IMR-90 (cell line): Measurements from ENCODE around the gene PITRM1. TPM values are rescaled to one million over a fixed set of nuclear protein-coding genes. Genes with fewer than 3 reads are reported as not detected.

ENCODE experiments used
- ATAC-seq: fragments of 200-7000 bp; cut with Tn5 transposase; 2 replicates; pipeline ENCODE4 v1.9.1; 2020; ENCODE audit warnings: low read depth, mild to moderate bottlenecking, moderate library complexity
- BruUV-seq: library from RNA; stranded (reverse); fragments of 400-500 nt; replicated peaks from 2 replicates; lab custom pipeline; 2021; lab: Mats Ljungman, UMichigan
- CTCF ChIA-PET: fragments of 300-600 bp; formaldehyde crosslinking; extraction: SDS; loops from one replicate; lab custom pipeline; 2021; ENCODE audit warnings: antibody characterized with exemption; lab: Yijun Ruan, JAX
- POLR2A ChIA-PET: fragments of 300-600 bp; sonication (Branson Sonifier 250); formaldehyde crosslinking; loops from one replicate; lab custom pipeline; 2022; ENCODE audit warnings: antibody characterized with exemption; ENCODE audit not compliant: unreplicated experiment; lab: Charles Lee
- DNase-seq: peaks from one replicate; pipeline ENCODE4 v3.0.0; 2013
- H2AFZ ChIP-seq: replicated peaks from 2 replicates; pipeline ENCODE3; 2013; ENCODE audit warnings: low read length, mild to moderate bottlenecking; ENCODE audit not compliant: poor library complexity
- H2AK5ac ChIP-seq: 2 replicates; pipeline ENCODE4 v1.6.1; 2013; ENCODE audit warnings: low read depth, low read length, inconsistent platforms
- H2AK9ac ChIP-seq: replicated peaks from 2 replicates; pipeline ENCODE3; 2013; ENCODE audit warnings: mild to moderate bottlenecking, low read depth, low read length, moderate library complexity; ENCODE audit not compliant: poor library complexity
- H2BK120ac ChIP-seq: 2 replicates; pipeline ENCODE4 v1.6.1; 2013; ENCODE audit warnings: low read depth, low read length, inconsistent platforms
- H2BK15ac ChIP-seq: 3 replicates; pipeline ENCODE4 v1.6.1; 2013; ENCODE audit warnings: low read depth, low read length, inconsistent platforms
- H2BK20ac ChIP-seq: 2 replicates; pipeline ENCODE4 v1.6.1; 2013; ENCODE audit warnings: low read depth, mild to moderate bottlenecking, inconsistent platforms, low read length, moderate library complexity
- H2BK5ac ChIP-seq: 2 replicates; pipeline ENCODE4 v1.6.1; 2013; ENCODE audit warnings: mild to moderate bottlenecking, low read depth, low read length, inconsistent platforms; ENCODE audit not compliant: poor library complexity, severe bottlenecking
- H3K14ac ChIP-seq: replicated peaks from 2 replicates; pipeline ENCODE4 v1.6.1; 2013; ENCODE audit warnings: low read depth, low read length, inconsistent platforms
- H3K18ac ChIP-seq: 2 replicates; pipeline ENCODE4 v1.6.1; 2013; ENCODE audit warnings: low read depth, low read length, control low read depth
- H3K23ac ChIP-seq: 2 replicates; pipeline ENCODE4 v1.6.1; 2013; ENCODE audit warnings: low read depth, low read length, inconsistent platforms
- H3K27ac ChIP-seq: 2 replicates; pipeline ENCODE4 v1.5.1; 2013; ENCODE audit warnings: mild to moderate bottlenecking, control low read depth, low read length; ENCODE audit not compliant: insufficient read depth
- H3K27me3 ChIP-seq: 2 replicates; pipeline ENCODE4 v1.6.1; 2013; ENCODE audit warnings: low read length; ENCODE audit not compliant: control insufficient read depth, insufficient read depth
- H3K36me3 ChIP-seq: 2 replicates; pipeline ENCODE4 v1.6.1; 2013; ENCODE audit warnings: low read length, mixed read lengths; ENCODE audit not compliant: control insufficient read depth, insufficient read depth
- H3K4ac ChIP-seq: 2 replicates; pipeline ENCODE4 v1.6.1; 2013; ENCODE audit warnings: low read depth, low read length, inconsistent platforms
- H3K4me1 ChIP-seq: 2 replicates; pipeline ENCODE4 v1.6.1; 2013; ENCODE audit warnings: low read length, mixed read lengths; ENCODE audit not compliant: control insufficient read depth, insufficient read depth
- H3K4me2 ChIP-seq: 2 replicates; pipeline ENCODE4 v1.6.1; 2013; ENCODE audit warnings: low read depth, mild to moderate bottlenecking, control low read depth, low read length, moderate library complexity
- H3K4me3 ChIP-seq: 2 replicates; pipeline ENCODE4 v1.5.1; 2013; ENCODE audit warnings: low read depth, mild to moderate bottlenecking, control low read depth, low read length, moderate library complexity; ENCODE audit not compliant: insufficient read depth
- H3K56ac ChIP-seq: 2 replicates; pipeline ENCODE4 v1.6.1; 2013; ENCODE audit warnings: low read length, inconsistent platforms; ENCODE audit not compliant: insufficient read depth; ENCODE audit errors: extremely low read depth
- H3K79me1 ChIP-seq, 2 experiments: 2 replicates each; pipeline ENCODE4 v1.6.1; 2013; ENCODE audit warnings: low read length in 2 of 2, inconsistent platforms in 1 of 2, low read depth in 1 of 2
- H3K9ac ChIP-seq: 2 replicates; pipeline ENCODE4 v1.6.1; 2013; ENCODE audit warnings: low read depth, low read length, control low read depth
- H3K9me1 ChIP-seq: 2 replicates; pipeline ENCODE4 v1.6.1; 2013; ENCODE audit warnings: low read length, inconsistent platforms; ENCODE audit not compliant: insufficient read depth
- H3K9me3 ChIP-seq: 2 replicates; pipeline ENCODE4 v1.6.1; 2013; ENCODE audit warnings: low read length; ENCODE audit not compliant: control insufficient read depth, insufficient read depth
- H4K20me1 ChIP-seq: 2 replicates; pipeline ENCODE4 v1.6.1; 2013; ENCODE audit warnings: low read length, inconsistent platforms; ENCODE audit not compliant: insufficient read depth
- H4K5ac ChIP-seq: 2 replicates; pipeline ENCODE4 v1.6.1; 2013; ENCODE audit warnings: mild to moderate bottlenecking, low read depth, low read length, control low read depth
- H4K8ac ChIP-seq, 2 experiments: 2 replicates each; pipeline ENCODE4 v1.6.1; 2013; ENCODE audit warnings: low read depth in 2 of 2, low read length in 2 of 2, control low read depth in 1 of 2, inconsistent platforms in 1 of 2
- H4K91ac ChIP-seq: 2 replicates; pipeline ENCODE4 v1.6.1; 2013; ENCODE audit warnings: low read depth, low read length, inconsistent platforms; ENCODE audit not compliant: insufficient read depth
- BHLHE40 ChIP-seq: fragments of 150-350 bp; IDR thresholded peaks from 2 replicates; pipeline ENCODE4 v1.6.1; 2016; ENCODE audit warnings: mild to moderate bottlenecking, low read depth, low read length
- CEBPB ChIP-seq: IDR thresholded peaks from 2 replicates; pipeline ENCODE4 v1.6.1; 2012; ENCODE audit warnings: low read depth, low read length, improper control_type of control experiment
- CHD1 ChIP-seq: IDR thresholded peaks from 2 replicates; pipeline ENCODE4 v1.6.1; 2012; ENCODE audit warnings: low read depth, low read length, improper control_type of control experiment
- CTCF ChIP-seq: conservative IDR thresholded peaks from 2 replicates; pipeline ENCODE4 v1.5.1; 2012; ENCODE audit warnings: mild to moderate bottlenecking, low read depth, low read length, improper control_type of control experiment
- FOS ChIP-seq: fragments of 150-350 bp; IDR thresholded peaks from 2 replicates; pipeline ENCODE4 v1.6.1; 2016; ENCODE audit warnings: low read depth, low read length
- MAFK ChIP-seq: IDR thresholded peaks from 2 replicates; pipeline ENCODE4 v1.6.1; 2012; ENCODE audit warnings: low read depth, low read length, improper control_type of control experiment
- MAZ ChIP-seq: IDR thresholded peaks from 2 replicates; pipeline ENCODE4 v1.6.1; 2012; ENCODE audit warnings: low read depth, mild to moderate bottlenecking, low read length, improper control_type of control experiment, moderate library complexity, borderline replicate concordance
- MXI1 ChIP-seq: IDR thresholded peaks from 2 replicates; pipeline ENCODE4 v1.6.1; 2012; ENCODE audit warnings: low read depth, mild to moderate bottlenecking, low read length, moderate library complexity, borderline replicate concordance
- NFE2L2 ChIP-seq: fragments of 150-350 bp; IDR thresholded peaks from 2 replicates; pipeline ENCODE4 v1.6.1; 2016; ENCODE audit warnings: low read depth, mild to moderate bottlenecking, low read length
- POLR2A ChIP-seq: IDR thresholded peaks from 2 replicates; pipeline ENCODE4 v1.6.1; 2012; ENCODE audit warnings: mild to moderate bottlenecking, low read depth, low read length
- RAD21 ChIP-seq: IDR thresholded peaks from 2 replicates; pipeline ENCODE4 v1.6.1; 2012; ENCODE audit warnings: low read length, improper control_type of control experiment
- RCOR1 ChIP-seq: IDR thresholded peaks from 2 replicates; pipeline ENCODE4 v1.6.1; 2012; ENCODE audit warnings: mild to moderate bottlenecking, low read length, improper control_type of control experiment; ENCODE audit not compliant: insufficient replicate concordance
- RFX5 ChIP-seq: IDR thresholded peaks from 2 replicates; pipeline ENCODE4 v1.8.0; 2012; ENCODE audit warnings: low read depth, mild to moderate bottlenecking, low read length, moderate library complexity
- SMC3 ChIP-seq: fragments of 150-350 bp; IDR thresholded peaks from 2 replicates; pipeline ENCODE4 v1.6.1; 2016; ENCODE audit warnings: low read depth, mild to moderate bottlenecking, antibody characterized with exemption, low read length, moderate library complexity
- USF2 ChIP-seq: fragments of 150-350 bp; IDR thresholded peaks from 2 replicates; pipeline ENCODE4 v1.6.1; 2017; ENCODE audit warnings: mild to moderate bottlenecking, antibody characterized with exemption, low read length, low read depth
- WGBS, 2 experiments: methylation state at CpG; one replicate each; pipeline versions ENCODE4 v1.1.5 to v1.1.7; 2013; ENCODE audit warnings: missing lambda C conversion rate in 2 of 2; ENCODE audit not compliant: insufficient read length in 1 of 2; ENCODE audit errors: extremely low coverage in 2 of 2; 5-methylcytosine and 5-hydroxymethylcytosine counted together
- dilution Hi-C: fragments of 300-500 bp; cut with HindIII; formaldehyde crosslinking; loops from one replicate; pipeline ENCODE4 v1.14.3; 2018; ENCODE audit warnings: low sequenced_read_pairs; ENCODE audit not compliant: unreplicated experiment
- in situ Hi-C: fragments of 300-500 bp; cut with MboI; formaldehyde crosslinking; loops from 3 replicates; pipeline ENCODE4 v1.14.3; 2019; ENCODE audit warnings: low sequenced_read_pairs, inconsistent platforms, mixed read lengths
- intact Hi-C: fragments of 100-400 bp; cut with micrococcal nuclease; formaldehyde crosslinking; loops from 2 replicates; pipeline ENCODE4 v1.10.0; 2022
- polyA plus RNA-seq, 3 experiments: library from polyadenylated mRNA; depleted of rRNA; stranded (reverse); fragments of >200 nt; gene quantifications; 2 replicates each; pipeline ENCODE4 v1.2.3, GENCODE V29; 2012; ENCODE audit warnings: low replicate concordance in 1 of 3
- total RNA-seq: library from RNA; depleted of rRNA; stranded (reverse); fragments of >200 nt; gene quantifications from 2 replicates; pipeline ENCODE4 v1.2.3, GENCODE V29; 2012

Gene PITRM1
- total and polyA plus RNA-seq, 2 of the 4 experiments (the other 2 are of a cell fraction) = 97.1 to 124 TPM

DNA sequence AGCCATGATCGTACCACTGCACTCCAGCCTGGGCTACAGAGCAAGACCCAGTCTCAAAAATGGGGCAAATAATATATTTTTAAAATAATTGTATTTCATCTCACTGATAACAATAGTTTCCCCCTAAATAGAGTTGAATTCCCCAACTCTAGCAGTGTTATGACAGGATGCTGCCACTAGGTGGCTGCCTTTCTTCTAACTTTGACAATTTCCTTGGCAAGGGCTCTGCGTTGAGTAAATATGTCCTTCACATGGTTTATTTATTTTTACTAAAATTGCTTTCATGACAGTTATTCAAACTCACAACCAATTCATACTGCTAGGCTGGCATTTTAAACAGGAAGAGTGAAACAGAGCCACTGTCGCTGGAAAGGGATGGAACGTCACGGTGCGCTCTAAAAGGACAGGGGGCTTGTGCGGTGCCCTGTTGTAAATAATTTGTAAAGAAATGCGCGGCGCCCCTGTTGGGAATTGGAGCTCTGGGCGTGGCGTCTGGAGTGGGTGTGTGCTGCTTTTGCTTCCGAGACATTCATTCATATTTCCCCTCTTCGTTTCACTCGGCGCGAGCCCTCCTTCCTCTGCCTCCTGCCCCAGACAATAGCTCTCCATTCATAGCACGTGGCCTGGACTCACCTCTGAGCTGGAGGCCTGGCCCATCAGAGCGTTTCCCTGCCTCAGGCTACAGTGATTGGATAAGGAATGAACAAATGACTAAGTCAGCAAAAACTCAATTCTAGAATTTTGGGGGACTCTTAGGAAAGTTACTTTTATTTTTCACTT lies 20.5 kb upstream of the PITRM1 start:
- ChIA-PET POLR2A (no interaction called here), CTCF (interaction anchor here (0.7 to 1.5 kb wide), 5 partner anchors 10 to 1577 kb away, joined by 3 to 5 read pairs (median 3); no protein-coding TSS in a partner anchor)
- Histone ChIP-seq H3K4me2 (peak overlapping the region; percentile 87), H2BK5ac (no peak overlapping the region), H3K9me3 (no peaks in the 10 kb centered on the region), H3K18ac (no peak overlapping the region; the same call in 1 of the 2 replicates), H3K9me1 (peaks cover 4% of the 10 kb centered on the region), H2BK15ac (peak overlapping the region; percentile 46; the same call in 2 of the 3 replicates), H3K9ac (peak overlapping the region; percentile 24), H3K79me1 (0 out of 4 replicates have a peak, but pooled peaks cover 0 to 5% of the 10 kb centered on the region in 2 experiments), H2AFZ (peak overlapping the region; percentile 82), H3K14ac (peak overlapping the region; percentile 6; the same call in 1 of the 2 replicates), H3K56ac (peak overlapping the region; percentile 20; the same call in 1 of the 2 replicates), H2AK9ac (no peak overlapping the region), H4K91ac (peak overlapping the region; percentile 64), H3K27me3 (no peaks in the 10 kb centered on the region), H4K20me1 (no peaks in the 10 kb centered on the region), H3K4ac (peak overlapping the region; percentile 62), H3K4me1 (peaks cover 9% of the 10 kb centered on the region), H4K5ac (no peak overlapping the region), H2BK20ac (peak overlapping the region; percentile 38), H3K23ac (no peak overlapping the region), H3K4me3 (peak overlapping the region; percentile 29), H4K8ac (peak overlapping the region; percentile 12 to 33; a peak in 2 of 4 replicates), H3K36me3 (no peaks in the 10 kb centered on the region), H2AK5ac (peak overlapping the region; percentile 94), H3K27ac (peak overlapping the region; percentile 50), H2BK120ac (peak overlapping the region; percentile 78)
- dilution Hi-C loops (no loop called here), in situ Hi-C loops (loop anchor here (10.0 kb wide), 2 partner anchors 582 to 1572 kb away; no protein-coding TSS in a partner anchor), intact Hi-C loops (loop anchor here (10.0 kb wide), 2 partner anchors 1052 to 1322 kb away; no protein-coding TSS in a partner anchor)
- DNase-seq (peak; percentile 73), ATAC-seq (peak; percentile 58)
- no TSS peak for BruUV-seq
- no CpG with 5 or more reads among the region's 19 CpGs for WGBS, 2 experiments
- TF ChIP-seq MAFK = peak; percentile 93
- peak; percentile 73 for TF ChIP-seq RAD21
- TF ChIP-seq BHLHE40 = no peak
- no peak for TF ChIP-seq RFX5
- no peak for TF ChIP-seq POLR2A
- TF ChIP-seq SMC3 = peak; percentile 54
- TF ChIP-seq MAZ = no peak
- TF ChIP-seq CEBPB = no peak
- TF ChIP-seq FOS = no peak
- TF ChIP-seq RCOR1 = no peak
- TF ChIP-seq CHD1 = no peak
- TF ChIP-seq NFE2L2 = no peak
- no peak for TF ChIP-seq MXI1
- TF ChIP-seq USF2 = 0 out of 2 replicates have a peak, but pooled peaks have one; percentile 13
- peak; percentile 85 for TF ChIP-seq CTCF
